ENCODE results near the gene SPAG17.

The SPAG17 gene

DNA sequence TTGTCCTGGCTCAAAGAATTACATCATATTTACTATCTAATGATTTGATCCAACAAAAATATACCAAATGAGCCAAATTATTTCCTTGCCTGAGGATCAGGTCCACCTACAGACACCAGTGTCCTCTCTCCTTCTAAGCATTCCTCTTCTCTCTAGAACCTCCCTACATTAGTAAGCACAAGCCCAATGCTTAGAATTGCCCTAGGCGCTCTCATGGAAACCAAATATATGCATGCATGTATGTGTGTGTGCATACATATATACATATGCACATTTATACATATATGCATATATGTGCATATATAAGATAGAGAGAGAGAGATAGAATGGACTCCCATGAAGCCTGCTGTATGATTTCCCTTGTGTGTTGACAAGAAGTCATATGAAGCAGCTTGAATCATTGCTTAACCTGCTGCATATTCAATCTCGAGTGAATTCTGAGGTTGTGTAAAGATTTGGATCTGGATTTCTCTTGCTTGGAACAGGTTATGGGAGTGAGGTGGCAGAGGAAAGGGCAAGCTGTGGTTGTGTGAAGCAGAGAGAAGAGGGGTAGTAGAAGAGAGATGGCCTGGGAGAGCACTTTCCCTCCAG, 66.1 kb downstream of the SPAG17 start:
- DNase-seq (ENCODE audit: low spot score) = no peak

DNA sequence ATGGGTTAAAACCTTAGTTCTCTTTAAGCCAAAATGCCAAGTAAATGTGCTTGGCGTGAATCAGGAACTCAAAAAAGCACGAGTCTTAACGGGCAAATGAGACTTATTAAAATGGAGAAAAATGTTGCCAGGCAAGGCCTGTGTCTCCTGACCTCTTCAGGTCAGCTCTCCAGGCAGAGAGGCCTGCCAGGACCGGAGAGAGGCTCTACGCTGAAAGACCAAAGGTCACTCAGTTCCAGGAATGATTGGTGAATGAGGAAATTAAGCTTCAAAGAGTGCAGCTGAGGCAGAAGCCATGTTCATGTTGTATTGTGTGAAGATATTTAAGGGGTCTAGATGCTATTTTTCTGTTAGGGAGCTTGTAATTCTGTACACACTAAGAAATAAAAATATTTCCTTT, 66.6 kb downstream of the SPAG17 start:
- DNase-seq (ENCODE audit: low spot score) = no peak

DNA sequence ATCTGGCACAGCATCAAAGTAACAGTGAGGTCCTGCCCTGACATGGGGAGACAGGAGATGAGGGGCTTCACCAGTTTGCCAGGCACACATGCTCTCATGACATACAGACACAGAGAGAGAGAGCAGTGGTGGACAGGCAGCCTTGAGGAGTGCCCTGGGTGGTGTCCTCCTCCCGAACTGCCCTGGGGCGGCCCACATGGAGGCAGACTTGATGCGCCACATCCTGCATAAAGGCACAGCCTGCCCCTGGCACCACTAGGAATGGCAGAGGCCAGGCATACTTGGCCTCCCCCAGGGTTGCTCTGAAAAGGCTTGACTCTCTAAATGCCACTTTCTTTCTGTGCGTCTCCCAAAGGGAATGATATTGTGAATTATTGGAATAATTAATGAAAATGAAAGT, 67.5 kb downstream of the SPAG17 start:
- DNase-seq (ENCODE audit: low spot score) = no peak

DNA sequence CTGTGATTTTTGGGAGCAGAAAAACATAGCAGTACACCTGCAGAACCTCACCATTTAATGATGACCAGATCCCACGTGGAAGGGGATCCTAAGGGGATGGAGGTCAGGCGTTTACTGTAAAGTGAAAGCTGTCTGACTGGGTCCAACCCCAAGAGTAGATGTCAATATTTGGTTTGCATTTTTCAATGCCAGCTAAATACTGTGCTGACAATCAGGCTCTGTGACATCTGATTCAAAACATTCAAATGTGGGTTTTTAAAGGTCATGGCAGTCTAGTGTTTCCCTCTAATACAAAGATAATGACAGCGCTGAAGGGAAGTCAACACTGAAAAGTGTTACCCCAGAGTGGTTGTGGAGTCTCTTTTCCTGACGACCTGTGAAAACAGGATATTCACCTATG, 68.1 kb downstream of the SPAG17 start:
- DNase-seq (ENCODE audit: low spot score) = no peak

DNA sequence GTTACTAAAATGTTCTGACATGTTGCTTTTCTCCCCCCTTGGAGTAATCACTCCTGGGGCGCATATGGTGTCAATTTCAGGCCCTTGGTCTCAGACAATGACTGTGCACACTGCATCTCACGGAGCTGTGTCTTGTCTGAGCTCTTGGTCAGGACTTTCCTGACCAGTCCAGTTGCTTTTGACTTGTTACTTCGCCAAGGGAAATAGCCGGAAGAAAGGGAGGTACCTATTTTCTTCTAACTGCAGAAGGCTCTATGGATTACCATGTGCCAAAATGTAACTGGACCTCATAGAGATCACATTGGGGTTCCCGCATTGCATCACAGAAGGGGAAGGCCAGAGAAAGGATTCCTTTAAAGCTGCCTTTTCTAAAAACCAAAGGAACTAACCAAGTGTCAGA, 68.6 kb downstream of the SPAG17 start:
- DNase-seq (ENCODE audit: low spot score) = no peak

DNA sequence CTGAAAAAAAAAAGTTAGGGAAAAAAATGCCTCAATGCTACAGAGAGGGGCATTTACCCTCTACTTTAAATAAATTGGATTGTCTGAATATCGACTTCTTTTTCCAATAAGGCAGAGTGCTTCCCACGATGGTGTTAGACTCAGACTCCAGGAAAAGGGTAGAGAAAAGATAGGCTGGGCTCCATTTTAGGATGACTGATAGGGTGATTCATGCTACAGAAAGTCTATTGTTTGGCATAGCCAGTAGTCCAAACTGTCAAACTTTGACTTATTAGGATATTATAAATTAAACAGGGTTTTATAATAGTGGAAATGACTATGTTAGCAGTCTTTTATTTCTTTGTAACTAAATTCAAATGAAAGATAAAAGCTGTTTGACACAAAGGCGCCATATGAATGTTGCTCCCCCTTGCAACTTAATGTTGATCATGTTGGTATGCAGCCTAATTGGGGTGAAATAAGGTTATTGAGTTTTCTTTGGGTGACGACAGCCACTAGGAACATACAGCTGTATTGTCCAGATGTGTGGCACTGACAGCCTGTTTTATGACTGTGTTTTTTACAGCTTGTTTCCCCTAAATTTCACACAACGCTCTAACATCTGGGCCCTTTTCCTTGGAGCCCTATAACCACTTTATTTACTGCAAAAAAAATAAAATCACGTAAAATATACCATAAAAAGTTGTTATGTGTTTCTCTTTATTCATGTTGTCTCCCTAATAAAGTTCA, 69.3 kb downstream of the SPAG17 start:
- DNase-seq (ENCODE audit: low spot score) = no peak

DNA sequence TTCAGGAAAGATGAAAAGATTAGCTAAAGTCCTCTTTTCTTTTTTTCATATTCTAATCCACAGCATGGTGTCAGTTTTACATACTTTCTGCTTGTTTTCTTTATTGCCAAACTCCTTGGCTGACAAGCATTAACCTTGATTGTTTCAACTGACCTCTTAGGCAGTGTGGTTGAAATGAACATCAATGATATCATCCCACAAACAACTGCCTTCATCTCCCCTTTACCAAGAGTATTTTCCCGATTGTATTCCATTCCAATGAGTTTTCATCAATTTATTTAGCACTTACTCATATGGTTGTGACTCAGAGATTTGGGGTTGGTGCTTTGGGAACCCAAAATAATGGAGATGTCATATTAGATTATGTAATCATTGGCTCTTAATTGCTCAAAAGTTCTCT, 71.8 kb downstream of the SPAG17 start:
- no peak for DNase-seq (ENCODE audit: low spot score)

DNA sequence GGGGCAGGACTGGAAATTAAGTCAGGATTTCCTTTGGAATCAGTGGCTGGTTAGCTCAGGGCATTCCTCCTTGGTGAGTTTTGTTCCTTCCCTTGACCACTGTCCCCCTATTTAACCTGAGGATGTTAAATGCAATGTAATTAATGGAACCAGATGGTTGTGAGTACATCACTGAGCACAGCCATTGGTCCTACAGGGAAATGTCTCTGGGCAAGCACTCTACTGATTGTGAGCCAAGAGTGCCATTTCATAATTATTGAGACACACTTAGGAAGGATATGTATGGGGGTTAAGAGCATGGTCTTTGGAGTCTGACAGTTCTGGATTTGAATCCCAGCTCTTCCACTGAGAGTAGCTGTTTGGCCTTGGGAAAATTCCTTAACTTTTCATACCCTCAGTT, 74.4 kb downstream of the SPAG17 start:
- no peak for DNase-seq (ENCODE audit: low spot score)

DNA sequence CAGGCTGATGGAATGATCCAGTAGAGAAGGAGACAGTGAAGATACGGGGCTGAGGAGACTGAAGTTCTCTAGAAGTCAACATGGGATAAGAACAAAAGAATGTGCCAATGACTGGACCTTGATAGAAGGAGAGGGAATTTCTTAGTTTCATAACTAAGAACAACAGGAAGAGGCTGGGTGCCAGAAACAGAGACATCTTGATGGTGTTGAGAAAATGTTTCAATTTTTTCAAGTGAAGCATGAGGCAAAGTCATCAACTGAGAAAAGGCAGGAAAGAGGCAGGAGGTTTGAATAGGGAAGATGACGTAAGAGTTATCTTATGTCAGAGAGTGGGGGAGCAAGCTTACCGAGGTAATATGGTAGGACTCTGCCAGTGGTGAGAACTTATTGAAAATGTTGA, 80.1 kb downstream of the SPAG17 start:
- DNase-seq (ENCODE audit: low spot score) = no peak

DNA sequence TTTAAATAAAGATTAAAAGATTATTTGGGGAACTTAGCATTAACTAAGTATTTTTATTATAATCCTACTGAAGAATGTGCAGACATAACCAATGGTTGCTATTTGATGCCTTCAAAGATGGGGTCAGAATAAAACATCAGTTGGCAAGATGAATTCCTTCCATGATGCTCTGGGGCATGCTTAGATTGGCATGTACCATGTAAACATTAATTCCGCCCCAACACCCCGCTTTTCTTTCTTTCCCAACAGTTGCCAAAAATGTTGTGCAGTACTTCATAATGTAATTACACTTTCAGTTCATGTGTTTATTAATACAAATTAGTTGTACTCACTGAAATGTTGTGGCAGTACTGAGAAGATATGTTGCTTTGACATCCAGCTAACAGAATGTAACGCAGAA, 82.6 kb downstream of the SPAG17 start:
- no peak for DNase-seq (ENCODE audit: low spot score)

DNA sequence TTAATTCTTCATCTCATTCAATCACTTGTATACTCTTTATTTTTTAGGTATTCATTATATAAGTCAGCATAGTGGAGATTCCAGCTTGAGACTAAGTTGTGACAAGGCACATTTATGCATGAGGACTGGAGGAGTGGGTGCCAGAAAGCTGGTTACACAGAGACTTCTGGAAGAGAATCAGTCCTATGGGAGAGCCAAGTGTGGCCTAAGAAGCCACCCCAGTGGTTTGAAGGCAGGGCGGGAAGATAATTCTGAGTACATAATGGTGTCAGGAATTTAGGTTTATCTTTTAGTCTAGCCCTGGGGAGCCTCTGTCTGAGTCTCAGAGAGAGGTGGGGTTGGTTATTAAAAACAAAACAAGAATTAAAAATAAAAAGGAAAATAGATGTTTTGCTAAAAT, 83.0 kb downstream of the SPAG17 start:
- no peak for DNase-seq (ENCODE audit: low spot score)

DNA sequence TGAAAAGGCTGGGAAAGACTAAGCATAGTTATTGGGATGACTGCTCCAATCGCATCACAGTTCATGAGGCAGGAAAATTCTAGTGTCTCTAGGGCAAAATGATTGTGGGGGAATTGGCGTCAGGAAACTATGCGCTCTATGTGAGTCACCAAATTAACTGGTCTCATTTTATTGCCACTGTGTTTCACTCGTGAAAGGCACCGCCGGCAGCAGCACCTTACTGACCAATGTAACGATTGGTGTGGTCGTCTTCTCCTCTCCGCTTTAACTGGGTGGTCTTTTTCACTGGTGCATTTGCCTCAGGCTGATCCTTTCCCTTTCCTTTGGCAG, 83.5 kb downstream of the SPAG17 start:
- DNase-seq (ENCODE audit: low spot score) = no peak

DNA sequence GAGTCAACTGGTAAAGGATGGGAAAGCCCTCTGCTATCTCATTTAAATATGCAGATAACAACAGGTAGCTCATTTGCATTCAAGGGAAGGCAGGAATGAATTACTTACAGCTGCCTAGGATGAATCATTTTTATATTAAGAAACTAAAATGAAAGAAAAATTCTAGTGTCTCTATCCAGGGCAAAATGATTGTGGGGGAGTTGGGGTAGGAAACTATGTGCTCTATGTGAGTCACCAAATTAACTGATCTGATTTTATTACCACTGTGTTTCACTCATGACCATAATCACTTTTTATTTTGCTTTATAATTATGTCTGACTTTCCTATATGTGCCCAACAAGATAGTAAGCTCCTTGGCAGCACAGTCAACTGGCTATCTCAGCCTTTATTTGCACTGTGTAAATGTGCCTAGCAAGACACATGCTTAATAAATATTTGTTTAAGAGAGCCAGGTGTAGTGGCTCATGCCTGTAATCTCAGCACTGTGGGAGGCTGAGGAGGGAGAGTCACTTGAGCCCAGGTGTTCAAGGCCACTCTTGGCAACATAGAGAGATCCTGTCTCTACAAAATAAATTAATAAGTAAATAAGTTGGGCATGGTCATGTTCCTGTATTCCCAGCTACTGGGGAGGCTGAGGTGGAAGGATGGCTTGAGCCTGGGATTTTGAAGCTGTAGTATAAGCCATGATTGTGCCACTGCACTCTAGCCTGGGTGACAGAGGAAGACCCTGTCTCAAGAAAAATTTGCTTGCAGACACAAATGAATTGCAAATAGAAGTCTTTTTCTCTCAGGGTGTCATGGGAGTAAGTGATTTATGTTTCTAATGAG, 84.1 kb downstream of the SPAG17 start:
- DNase-seq (ENCODE audit: low spot score) = no peak

DNA sequence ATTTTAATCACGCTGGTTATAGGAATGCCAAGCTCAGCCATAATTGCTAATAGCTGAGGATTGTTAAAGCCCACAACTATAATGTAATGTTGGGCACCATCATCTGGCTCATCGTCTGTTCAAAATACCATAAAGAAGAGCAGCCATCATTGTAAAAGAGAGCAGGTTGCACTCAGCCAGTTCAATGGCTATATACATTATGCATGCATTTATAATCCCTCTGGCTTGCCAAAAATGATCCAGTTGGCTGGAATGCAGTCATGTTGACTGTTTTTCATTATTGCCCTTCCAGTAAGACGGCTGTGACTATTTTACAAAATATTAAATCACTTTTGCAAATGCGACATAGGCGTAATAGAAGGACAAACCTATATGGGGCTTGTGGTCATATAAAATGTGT, 85.3 kb downstream of the SPAG17 start:
- no peak for DNase-seq (ENCODE audit: low spot score)

DNA sequence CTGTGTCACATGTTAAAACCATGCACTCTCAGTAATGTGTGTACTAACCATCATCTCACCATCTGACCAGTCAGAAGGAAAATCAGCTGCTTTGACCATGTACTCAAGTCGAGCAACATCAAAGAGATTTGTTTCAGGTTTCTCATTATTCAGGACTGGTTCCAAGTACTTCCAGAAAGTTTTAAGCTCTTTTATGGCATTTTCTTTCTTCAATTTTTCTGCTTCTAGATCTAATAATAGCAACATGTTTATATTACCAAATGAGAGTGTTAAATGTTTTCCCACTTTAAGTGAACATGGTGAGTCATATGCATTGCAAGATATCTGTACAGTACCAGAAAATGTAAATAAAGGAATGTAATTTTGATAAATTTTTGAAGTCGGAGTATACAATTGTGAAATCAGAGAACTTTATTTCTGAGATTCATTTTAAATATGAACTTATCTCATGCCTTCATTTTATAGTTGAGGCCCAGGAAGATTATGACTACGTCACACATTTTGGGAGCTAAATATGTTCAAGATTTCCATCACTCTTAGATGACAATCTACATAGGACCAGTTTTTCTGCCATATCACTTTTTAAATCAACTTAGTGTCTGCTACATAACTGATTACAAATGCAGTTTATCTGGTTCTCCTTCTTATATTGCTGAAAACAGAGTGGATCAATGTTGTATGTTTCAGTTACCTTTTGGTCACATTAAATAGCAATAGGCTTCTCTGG, 87.2 kb downstream of the SPAG17 start:
- no peak for DNase-seq (ENCODE audit: low spot score)

DNA sequence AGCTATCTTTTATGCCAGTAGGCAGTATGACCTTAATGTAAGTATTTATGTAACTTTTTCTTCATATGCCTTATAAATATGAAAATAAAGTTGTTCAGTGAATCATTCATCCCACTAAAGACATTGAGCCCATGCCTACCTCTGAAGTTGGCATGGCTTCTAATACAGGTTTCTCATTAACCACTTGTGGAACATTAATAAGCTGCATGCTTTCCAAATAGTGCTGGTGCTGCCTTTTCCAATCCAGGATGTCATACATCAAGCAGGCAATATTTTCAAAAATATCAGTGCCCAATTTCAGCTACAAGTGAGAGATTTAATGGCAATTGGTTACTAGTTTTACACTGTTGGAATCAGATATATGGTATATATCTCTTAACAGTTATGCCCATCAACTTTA, 92.0 kb downstream of the SPAG17 start:
- no peak for DNase-seq (ENCODE audit: low spot score)

DNA sequence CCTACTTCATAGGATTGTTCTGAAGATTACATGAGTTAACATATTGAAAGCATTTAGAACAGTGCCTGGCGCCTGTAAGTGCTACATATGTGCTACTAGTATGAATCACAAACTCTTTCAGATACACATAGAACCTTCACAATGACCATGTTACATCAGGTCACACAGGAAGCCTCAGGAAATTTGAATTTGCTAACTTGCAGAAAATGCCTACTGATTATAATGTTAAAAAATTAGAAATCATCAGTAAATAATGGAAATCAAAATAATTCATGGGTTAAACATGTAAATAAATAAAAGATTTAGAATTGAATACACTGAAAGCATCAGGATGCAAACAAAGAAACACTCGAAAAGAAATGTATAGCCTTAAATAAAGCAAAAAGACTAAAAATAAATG, 94.9 kb downstream of the SPAG17 start:
- no peak for DNase-seq (ENCODE audit: low spot score)

DNA sequence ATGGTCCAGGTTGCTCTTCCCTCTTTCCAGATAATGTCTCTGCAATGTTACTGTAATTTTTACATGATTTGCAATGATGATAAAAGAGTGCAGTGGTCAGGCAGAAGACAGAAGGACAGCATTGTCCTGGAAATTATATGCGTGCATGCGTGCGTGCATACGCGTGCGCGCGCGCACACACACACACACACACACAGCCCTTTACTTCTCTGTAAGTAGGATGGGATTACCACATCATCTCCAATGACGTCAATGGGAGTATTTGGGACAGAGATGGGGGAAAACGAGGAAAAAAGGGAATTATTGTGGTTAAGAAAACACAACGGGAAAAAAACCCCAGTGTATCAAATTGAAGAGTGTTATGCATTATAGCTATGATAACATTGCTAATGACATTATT, 99.7 kb downstream of the SPAG17 start:
- DNase-seq (ENCODE audit: low spot score) = no peak

DNA sequence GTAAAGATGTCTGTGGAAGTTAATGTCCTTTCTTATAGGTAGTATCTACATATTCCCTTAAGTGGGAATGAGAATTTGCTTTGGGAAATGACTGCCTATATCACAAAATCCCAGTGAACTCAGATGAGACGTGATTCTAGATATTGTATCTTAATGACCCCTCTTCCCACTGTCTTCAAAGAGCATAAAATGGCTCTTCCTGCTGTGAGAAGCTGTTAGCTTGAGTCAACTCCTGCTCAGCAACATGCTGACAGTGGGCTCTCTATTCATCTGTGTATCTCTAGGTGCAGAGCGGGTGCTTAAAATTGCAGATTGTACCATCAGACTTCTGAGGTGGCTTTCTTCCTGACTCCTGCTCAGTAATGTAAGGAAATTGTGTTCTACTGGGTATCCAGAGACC, 100.6 kb downstream of the SPAG17 start:
- DNase-seq (ENCODE audit: low spot score) = no peak

DNA sequence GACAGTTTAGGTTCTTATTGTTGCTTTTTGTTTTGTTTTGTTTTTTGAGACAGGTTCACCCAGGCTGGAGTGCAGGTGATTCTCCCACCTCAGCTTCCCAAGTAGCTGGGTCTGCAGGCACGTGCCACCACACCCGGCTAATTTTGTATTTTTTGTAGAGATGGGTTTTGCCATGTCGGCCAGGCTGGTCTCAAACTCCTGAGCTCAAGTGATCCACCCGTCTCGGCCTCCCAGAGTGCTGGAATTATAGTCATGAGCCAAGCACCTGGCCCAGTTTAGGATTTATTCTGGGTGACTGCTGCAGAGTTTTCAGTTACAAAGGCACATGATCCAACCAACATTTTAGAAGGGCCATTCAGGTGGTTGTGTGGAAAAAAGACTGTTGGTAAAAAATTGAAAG, 102.0 kb downstream of the SPAG17 start:
- DNase-seq (ENCODE audit: low spot score) = no peak

DNA sequence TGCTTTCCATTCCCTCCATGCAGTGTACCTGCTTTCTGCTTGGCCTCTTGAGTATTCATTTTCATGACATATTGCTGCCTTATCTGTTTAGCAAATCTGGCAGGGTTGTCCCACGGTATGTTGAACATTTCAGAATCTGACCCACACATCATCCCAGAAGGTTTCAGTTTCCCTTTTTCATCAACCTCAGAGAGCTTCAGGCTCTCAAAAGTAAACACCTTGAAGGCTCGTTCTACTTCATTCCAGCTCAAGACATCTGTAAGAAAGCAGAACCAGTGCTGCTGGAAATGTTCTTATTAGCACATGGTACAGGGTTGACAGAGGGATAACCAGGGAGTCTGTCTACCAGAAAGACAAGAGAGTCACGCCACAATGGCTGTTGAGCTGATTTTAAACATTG, 103.6 kb downstream of the SPAG17 start:
- DNase-seq (ENCODE audit: low spot score) = no peak

DNA sequence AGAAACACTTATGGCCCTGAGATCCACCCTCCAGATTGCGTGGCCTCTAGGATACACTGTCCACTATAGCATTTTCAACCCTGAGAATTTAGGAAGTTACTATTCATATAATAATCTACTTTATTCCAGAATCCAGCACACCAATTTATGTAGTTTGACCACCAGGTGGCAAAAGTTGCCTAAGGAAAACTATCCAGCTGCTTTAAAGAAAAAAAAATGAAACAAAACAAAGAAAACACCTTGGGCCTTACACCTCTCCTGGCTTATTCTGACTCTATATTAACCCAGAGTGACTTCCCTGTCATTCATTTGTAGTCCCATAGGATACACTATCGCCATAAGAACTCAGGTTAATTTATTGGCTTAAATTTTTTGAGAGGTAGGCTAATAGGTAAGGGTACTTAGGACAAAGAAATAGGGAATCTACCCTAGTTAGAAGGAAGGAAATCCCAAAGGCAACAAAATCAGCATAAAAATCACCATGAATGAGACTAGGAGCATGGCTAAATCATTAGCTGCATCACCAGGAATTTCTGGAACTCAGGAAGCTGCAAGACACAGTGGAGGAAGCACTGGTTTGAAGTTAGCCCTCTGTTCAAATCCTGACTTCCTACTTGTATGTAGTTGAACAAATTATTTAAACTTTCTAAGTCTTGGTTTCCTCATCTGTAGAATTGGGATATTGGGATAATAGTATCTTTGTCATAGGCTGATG, 107.5 kb downstream of the SPAG17 start:
- DNase-seq (ENCODE audit: low spot score) = no peak

Measured in hematopoietic multipotent progenitor cell treated with erythropoietin and hydrocortisone succinate and interleukin-3 and kit ligand, for 17 days (in vitro differentiated cells).